Left ventricle myocardium inferior (tissue), 1 donor: Measurements from ENCODE around the gene FLOT1. TPM values are rescaled to one million over a fixed set of nuclear protein-coding genes. Genes with fewer than 3 reads are reported as not detected.
A peak's percentile ranks its signal among the peaks of the same experiment; 100 is the strongest.
"Not testable (repeated sequence)": the region's sequence is repeated elsewhere in the genome, so short reads cannot be mapped to it uniquely, and the experiment has no call there.

ENCODE experiments used
- DNase-seq: peaks from one replicate; pipeline ENCODE4 v3.0.0-alpha.2; 2020
- H3K27ac ChIP-seq: fragments of 200-600 bp; replicated peaks from 2 replicates; pipeline ENCODE4 v1.8.0; 2021
- H3K27me3 ChIP-seq: fragments of 200-600 bp; 2 replicates; pipeline ENCODE4 v1.8.0; 2021; ENCODE audit warnings: low read depth
- H3K36me3 ChIP-seq: fragments of 200-600 bp; 2 replicates; pipeline ENCODE4 v1.8.0; 2021
- H3K4me1 ChIP-seq: fragments of 200-600 bp; 2 replicates; pipeline ENCODE4 v1.8.0; 2021
- H3K4me3 ChIP-seq: fragments of 200-600 bp; 2 replicates; pipeline ENCODE4 v1.8.0; 2021; ENCODE audit warnings: mild to moderate bottlenecking, moderate library complexity
- H3K9me3 ChIP-seq: fragments of 200-600 bp; replicated peaks from 2 replicates; pipeline ENCODE4 v1.8.0; 2021
- CTCF ChIP-seq: fragments of 200-600 bp; IDR thresholded peaks from 2 replicates; pipeline ENCODE4 v1.8.0; 2021; ENCODE audit warnings: antibody characterized with exemption, mild to moderate bottlenecking, borderline replicate concordance
- intact Hi-C: fragments of 100-400 bp; cut with micrococcal nuclease; formaldehyde crosslinking; loops from one replicate; pipeline ENCODE4 v1.11.0; 2022
- total RNA-seq: library from RNA; stranded (reverse); fragmentation: NEBNext Ultra II Directional; extraction: Animal tissue kit (Norgen Biotek cat#: 25700); gene quantifications from one replicate; pipeline ENCODE4 v1.2.1, GENCODE V29; 2021
- donor health status: DM: no; HTN: yes; CAD: no; lungs with severe emphysema.

FLOT1 gene
- total RNA-seq, 1 donor from 2014 or later, result 223 TPM

- intact Hi-C loops, result loop anchor here (2.0 kb wide), 1 partner anchor 43 kb away; no protein-coding TSS in a partner anchor
- Histone ChIP-seq H3K9me3 (no peaks in the 10 kb centered on the region), H3K36me3 (peaks cover 36% of the 10 kb centered on the region), H3K4me1 (peaks cover 88% of the 10 kb centered on the region), H3K4me3 (peak overlapping the region; percentile 95), H3K27me3 (no peaks in the 10 kb centered on the region), H3K27ac (peak overlapping the region; percentile 98)
- peak; percentile 67 for TF ChIP-seq CTCF
- DNase-seq, result peak; percentile 93
Measured at GRCh38 chr6:30721198-30722024, 21.1 kb downstream of the FLOT1 start.

- Histone ChIP-seq H3K4me1 (peaks cover 86% of the 10 kb centered on the region), H3K4me3 (peak overlapping the region; percentile 95), H3K9me3 (no peaks in the 10 kb centered on the region), H3K27ac (peak overlapping the region; percentile 98), H3K36me3 (peaks cover 31% of the 10 kb centered on the region), H3K27me3 (no peaks in the 10 kb centered on the region)
- no peak for TF ChIP-seq CTCF
- intact Hi-C loops, result no loop called here
- DNase-seq, result peak; percentile 75
Measured at GRCh38 chr6:30720738-30721197, 21.7 kb downstream of the FLOT1 start.

- no peaks in the 10 kb centered on the region for H3K27me3 ChIP-seq
- H3K27ac ChIP-seq, result peak within 1 kb of the TSS; percentile 98
- DNase-seq, result peak; percentile 98
- TF ChIP-seq CTCF, result peak; percentile 21
- intact Hi-C loops, result no loop called here
- no peaks in the 10 kb centered on the region for H3K9me3 ChIP-seq
- H3K4me1 ChIP-seq, result peaks cover 79% of the 10 kb centered on the region
- peaks cover 26% of the 10 kb centered on the region for H3K36me3 ChIP-seq
- peak within 1 kb of the TSS; percentile 95 for H3K4me3 ChIP-seq
Measured at GRCh38 chr6:30719791-30720737, 22.4 kb downstream of the FLOT1 start, which contains the start of gene TUBB. Gene TUBB (plus strand): TSS chr6:30720352. CDS start chr6:30720507, 155 bp downstream.

DNA sequence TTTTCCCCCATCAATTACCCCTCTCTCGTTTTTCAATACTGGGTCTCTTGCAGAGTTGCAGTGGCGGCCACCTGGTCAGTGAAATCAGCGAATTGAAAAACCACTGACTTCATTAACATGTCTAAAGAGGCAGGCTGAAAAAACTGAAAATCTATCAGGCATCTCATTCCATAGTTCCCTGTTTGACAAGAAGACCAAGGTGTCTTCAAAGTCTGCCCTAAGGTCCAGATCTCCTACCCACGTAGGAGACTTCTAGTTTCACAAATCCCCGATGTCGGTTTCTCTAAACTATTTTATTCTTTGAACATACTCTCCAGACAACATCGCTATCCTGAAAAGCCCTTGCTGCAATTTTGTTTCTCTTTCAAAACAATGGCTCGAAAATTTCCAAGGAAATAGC is 23.1 kb downstream of the FLOT1 start:
- Histone ChIP-seq H3K4me3 (peak overlapping the region; percentile 95), H3K27ac (peak overlapping the region; percentile 98), H3K27me3 (no peaks in the 10 kb centered on the region), H3K9me3 (no peaks in the 10 kb centered on the region), H3K4me1 (peaks cover 72% of the 10 kb centered on the region), H3K36me3 (peaks cover 26% of the 10 kb centered on the region)
- intact Hi-C loops, result no loop called here
- TF ChIP-seq CTCF, result no peak
- no peak for DNase-seq

DNA sequence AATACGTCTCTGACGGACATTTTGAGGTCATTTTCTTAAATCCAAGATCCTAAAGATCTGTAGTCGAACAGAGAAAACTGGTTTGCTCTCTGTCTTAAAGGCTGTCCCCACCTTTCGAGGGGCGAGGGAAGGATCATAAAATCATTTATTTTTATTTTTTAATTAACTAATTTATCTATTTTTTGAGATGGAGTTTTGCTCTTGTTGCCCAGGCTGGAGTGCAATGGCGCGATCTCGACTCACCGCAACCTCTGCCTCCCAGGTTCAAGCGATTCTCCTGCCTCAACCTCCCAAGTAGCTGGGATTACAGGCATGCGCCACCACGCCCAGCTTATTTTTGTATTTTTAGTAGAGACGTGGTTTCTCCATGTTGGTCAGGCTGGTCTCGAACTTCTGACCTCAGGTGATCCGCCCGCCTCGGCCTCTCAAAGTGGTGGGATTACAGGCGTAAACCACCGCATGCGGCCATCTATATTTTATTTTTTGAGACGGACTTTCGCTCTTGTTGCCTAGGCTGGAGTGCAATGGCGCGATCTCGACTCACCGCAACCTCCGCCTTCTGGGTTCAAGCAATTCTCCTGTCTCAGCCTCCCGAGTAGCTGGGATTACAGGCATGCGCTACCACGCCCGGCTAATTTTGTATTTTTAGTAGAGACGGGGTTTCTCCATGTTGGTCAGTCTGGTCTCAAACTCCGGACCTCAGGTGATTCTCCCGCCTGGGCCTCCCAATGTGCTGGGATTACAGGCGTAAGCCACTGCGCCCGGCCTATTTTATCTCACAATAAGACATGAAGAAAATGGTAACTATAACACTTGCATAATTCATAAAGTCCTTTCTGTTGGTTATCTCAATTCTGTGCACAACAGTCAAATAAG is 24.4 kb downstream of the FLOT1 start:
- H3K4me3 ChIP-seq, result peak overlapping the region; percentile 89
- intact Hi-C loops, H3K27me3 ChIP-seq, H3K9me3 ChIP-seq, DNase-seq: not testable (repeated sequence)
- H3K36me3 ChIP-seq, result peaks cover 26% of the 10 kb centered on the region
- peak overlapping the region; percentile 98 for H3K27ac ChIP-seq
- peaks cover 60% of the 10 kb centered on the region for H3K4me1 ChIP-seq
